ENCODE data around the gene ZNF831. TPM values are rescaled to one million over a fixed set of nuclear protein-coding genes. Genes with fewer than 3 reads are reported as not detected.

The ZNF831 gene
- polyA plus RNA-seq (2013, experiment 1 of 2; ENCODE audit: insufficient read length): not detected
- polyA plus RNA-seq (2013, experiment 2 of 2; ENCODE audit: insufficient read length): not detected

DNA sequence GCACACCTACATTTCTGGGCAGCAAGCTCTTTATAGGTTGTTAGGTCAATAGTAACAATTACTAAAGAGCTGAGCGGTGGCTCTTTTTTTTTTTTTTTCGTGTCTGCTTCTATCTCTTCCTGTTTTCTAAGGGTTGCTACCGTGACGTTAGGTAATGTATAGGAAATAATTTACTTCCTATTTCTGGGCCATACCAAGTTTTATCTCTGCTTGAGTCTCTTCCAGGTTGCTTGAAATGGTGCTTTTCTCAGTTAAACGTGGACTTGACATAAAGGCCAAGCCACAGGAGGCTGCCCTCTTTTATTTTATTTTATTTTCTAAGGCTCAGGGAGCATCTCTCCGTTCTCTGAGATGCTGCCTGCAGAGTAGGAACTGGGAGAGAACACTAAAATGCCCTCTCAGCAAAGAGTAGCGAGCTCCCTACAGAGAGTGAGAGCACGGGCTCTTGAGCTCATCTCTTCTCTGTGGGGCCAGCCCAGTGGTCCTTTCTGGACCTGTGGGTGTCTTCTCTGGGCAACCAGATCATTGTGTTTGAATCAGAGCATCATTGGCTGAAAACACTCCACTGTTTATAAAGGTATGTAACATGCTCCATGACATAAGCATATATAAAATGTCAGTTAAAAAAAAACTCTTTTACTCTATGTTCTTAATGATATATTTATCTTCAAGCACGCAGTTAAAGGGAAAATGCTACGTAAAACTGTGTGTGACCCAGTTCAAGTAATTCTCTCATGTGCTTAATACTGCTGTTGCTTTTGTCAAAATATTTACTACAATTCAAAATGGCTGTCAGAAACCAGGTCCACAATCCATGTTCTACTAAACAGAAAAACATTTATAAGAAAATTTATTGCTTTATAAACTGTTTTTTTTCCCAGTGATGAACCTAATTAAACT, at the start of gene ZNF831:
Gene ZNF831, plus strand, starts transcription at position 191 of the 900 bp plus-strand sequence. CDS start 27,199 bp downstream, outside the sequence.
- DNase-seq: no peak

DNA sequence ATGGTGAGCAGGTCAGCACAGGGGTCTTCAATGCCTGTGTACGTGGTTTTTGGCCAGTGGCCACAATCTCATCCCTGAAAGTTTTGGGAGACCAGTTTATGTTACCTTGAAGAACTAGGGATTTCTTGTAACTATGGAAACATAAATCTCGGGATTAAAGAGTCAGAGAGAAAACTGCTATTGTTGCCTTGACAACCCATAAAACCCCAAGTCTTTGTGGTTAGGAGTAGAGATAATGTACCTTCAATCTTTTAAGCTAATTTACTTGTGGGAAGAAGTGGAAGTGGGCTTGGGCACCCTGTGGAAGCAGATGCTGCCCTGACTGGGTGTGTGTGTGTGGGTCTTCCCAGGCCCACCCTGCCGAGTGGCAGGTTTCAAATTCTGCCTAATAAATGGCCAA, 46.1 kb upstream of the ZNF831 start:
- DNase-seq: no peak

DNA sequence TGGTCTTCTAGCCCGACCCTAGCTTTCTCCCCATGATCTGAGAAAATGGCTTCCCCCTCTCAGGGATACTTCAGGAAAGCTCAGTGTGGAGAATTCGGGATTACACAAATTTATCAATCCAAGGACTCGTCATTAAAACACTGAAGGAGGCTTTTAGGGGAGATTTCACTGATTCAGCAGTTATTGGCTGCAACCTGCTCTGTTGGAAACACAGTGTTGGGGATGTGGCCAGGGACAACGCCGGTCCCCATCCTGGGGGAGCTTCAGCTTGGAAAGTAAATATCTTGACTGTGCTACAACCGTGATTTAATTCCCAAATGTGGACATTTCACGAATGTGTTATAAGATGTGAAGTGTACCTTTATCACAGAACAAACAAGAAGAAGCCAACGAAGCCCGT, 44.8 kb upstream of the ZNF831 start:
- no peak for DNase-seq

DNA sequence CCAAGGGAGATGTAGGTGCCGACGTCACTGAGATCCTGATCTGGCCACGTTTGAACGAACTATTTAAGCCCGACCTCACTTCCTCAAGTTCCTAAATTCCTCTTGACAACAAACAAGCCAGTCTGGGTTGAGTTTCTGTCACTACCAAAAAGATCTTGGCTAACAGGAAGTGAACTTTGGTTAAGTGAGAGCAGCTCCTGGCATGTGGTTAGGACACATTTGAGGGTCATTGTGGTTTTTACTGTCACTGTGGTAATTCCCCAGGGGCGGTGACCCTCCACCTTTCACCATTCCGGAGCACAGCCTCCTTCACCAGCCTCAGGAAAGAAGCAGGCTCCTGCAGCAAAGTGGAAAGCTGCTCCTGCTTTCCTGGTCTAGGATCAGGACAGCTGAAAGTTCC, 43.1 kb upstream of the ZNF831 start:
- no peak for DNase-seq

DNA sequence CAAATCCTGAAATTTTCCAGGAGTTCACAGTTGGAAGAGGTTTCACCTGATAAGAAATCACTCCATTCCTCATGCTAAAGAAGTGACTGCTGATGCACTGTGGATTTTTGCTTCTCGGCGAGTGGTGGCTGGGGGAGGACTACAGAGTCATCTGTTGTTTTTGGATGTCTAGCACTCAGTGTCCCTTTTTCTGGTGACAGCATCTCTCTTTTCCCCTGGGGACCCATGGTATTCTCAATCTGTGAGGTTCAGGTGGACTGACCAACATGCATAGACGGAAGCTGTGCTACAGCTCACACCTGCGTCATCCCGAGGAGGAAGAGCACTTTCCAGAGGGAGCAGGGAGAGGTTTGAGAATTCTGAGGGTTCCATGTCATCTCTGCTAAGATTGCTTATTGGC, 42.7 kb upstream of the ZNF831 start:
- no peak for DNase-seq

DNA sequence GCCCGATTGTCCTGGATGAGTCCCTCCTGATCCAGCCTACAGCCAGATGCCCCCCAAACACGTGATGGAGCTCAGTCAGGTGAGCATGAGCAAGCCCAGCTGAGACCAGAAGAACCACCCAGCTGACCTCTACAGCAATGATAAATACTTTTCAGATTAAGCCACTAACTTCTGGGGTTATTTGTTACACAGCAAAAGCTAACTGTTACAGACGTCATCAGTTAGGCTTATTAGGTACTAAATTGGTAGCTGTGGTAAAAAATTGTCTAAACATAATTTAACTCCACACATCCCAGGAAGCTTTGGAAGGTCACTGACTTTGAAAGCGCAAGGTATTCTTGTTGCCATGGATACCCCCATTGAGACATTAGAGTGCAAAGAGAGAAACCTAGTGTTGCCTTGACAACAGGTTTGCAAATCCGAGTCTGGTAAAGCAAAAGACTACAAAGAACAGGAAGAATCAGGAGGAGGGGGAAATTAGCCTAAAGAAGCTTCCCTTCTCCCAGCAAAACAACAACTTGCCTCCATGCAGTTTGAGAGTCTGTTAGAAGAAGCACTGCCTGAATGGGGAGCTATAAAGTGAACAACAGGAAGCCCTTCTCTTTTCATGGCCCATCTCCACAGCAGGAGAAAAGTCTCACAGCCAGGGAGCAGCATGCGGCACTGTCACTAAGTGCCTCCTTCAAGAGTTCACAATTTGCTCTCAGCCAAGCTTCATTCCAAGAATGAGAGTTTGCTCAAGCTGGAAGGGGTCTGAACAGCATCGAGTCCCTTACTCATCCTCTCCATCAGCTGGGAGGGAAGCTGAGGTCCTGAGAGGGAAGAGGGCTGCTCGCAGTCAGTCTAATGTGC, 41.7 kb upstream of the ZNF831 start:
- no peak for DNase-seq

DNA sequence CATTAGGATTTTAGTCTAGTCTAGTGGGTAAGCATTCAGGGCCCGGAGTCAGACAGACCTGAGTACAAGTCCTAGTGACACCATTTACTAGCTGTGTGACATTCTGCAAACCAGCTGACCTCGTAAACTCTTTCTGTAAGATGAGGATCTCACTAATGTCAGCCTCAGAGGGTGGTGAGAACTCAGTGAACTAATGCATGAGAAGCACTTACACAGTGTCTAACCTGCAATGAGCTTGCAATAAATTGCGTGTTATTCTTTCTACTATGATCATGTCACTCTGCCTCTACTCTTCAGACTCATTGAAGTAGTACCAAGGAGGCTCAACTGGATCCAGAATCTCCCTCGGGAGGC, 41.1 kb upstream of the ZNF831 start:
- no peak for DNase-seq

DNA sequence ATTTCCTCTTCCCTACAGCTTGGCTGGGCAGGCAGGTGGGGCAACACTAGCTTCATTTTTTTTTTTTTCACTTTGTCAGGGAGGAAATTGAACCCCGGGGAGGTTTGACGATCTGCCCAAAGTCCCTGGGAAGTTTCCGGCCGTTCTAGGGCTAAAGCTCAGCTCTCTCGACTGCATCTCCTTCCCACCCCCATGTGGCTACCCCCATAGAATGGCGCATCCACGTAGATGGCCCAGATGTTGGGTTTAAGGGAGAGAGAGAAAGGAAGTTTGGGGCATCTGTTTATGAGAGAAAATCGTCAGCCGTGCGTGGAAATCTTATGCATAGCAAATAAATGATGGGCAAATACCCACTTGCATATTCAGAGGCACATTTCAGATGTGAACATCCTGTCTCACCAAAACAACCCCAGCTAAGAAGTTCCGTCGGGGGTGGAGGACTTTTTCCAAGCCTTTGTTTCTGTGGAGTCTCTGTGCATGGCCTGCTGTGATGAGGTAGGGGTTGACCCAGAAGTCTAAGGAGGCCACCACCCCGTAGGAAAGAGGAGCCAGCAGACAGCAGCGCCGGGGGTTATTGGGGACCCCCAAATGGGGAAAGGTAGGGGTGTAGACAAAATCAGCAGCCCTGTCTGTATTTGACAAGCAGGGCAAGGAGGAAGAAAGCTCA, 40.5 kb upstream of the ZNF831 start:
- no peak for DNase-seq

DNA sequence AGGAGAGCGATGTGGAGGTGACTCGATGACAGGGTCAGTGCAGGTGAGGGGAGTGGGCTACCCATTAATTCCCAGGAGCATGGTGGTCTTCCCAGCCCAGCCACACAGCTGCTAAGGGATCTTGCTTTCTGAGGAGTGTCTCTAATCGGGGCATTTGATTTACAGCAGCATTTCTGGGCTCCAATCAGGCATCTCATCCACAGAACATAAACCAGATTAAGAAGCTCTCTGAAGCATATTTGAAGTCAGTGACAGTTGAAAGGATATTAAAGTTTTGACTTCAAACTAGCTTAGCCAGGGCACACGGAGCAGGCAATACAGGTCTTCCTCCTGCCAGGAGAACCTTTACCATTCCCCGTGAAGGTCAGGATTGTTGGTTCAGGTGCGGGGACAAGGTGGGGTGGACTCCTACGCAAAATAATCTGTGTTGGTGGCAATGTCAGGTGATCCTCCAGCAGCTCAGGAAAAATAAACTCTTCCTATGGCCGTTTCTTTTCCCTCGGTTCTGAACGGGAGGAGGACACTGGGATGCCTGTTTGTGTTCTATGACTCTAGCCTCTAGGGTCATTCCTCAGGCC, 39.9 kb upstream of the ZNF831 start:
- no peak for DNase-seq

DNA sequence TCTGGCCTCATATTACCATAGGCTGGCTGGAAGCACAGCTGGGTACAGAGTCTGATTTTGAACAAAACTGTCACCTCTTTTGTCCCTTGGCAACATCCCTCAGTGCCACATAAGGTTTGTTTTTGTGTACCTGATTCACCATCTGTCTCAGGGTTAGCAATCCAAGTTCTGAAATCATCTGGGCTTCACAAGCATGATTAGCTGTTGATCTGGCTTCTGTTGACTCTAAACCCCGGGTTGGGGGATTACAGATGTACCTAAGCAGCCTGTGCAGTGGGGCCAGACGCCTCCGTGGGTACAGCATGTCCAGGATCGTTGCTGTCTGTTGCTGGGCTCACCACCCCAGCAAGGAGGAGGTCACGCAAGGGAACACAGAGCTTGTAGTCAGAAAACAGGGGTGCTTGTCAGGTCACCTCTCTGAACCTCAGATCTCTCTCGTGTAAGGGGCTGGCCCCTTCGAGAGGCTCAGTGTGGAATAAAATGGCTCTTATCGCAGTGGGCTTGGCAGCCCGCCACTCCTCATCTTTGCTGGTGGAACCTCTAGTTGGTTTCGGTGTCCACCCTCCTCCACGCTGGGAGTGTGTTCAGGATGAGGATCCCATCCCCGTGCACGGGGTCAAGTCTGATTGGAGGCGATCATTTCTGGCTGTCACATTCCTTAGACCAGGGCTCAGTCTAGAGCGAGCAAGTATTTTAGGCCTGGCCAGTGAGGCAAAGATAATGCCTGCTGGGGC, 39.2 kb upstream of the ZNF831 start:
- no peak for DNase-seq

DNA sequence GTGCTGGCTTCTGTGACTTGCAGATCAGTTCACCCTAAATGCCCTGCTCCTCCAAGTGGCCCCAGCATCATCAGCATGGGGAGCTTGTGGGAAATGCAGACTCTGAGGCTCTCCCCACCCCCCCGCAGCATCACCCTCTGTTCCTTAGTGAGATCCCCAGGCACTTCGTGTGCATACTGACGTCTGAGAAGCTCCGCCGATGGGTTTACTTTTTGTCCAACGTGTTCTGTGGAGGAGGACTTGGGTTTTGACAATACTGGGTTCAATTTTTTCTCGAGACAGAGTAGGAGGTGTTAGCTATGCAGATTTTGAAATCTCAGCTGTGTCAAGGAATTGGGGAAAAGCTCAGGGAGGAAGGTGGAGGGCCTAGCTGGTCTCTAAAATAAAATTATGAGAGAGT, 38.3 kb upstream of the ZNF831 start:
- no peak for DNase-seq

DNA sequence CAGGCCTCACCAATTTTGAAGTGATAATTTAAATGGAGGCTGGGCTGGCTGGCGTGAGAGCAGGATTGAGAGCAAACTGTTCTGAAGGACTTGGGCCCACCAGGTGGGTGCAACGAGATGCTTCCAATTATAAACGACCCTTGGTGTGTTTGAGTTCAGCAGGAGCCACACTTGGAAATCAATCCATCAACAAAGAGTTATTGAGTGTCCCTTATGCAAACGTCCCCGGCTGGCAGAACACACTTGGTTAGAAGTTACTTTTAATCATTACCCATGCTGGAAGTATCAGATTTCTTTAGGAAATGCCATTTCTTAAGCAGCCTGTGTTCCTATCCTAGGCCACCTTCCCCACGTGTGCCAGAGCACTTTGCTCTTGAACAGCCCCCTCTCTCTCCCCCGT, 37.8 kb upstream of the ZNF831 start:
- DNase-seq: no peak

DNA sequence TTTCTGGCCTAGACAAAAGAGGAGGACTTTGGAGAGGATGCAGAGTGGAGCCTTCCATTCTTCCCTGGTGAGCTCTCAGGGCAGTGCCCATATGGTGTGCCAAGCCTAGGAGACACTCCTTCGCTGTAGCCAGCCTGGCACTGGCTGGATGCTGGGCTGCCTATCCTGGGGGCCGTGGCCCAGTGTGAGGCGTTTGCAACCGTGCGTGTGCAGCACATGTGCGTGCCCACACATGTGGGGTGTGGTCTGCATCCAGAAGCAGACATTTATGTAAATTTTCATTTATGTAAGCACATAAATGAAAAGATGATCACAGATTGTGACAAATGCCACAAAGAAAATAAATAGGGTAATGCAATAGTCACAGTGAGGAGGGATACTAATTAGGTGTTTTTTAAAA, 35.8 kb upstream of the ZNF831 start:
- no peak for DNase-seq

DNA sequence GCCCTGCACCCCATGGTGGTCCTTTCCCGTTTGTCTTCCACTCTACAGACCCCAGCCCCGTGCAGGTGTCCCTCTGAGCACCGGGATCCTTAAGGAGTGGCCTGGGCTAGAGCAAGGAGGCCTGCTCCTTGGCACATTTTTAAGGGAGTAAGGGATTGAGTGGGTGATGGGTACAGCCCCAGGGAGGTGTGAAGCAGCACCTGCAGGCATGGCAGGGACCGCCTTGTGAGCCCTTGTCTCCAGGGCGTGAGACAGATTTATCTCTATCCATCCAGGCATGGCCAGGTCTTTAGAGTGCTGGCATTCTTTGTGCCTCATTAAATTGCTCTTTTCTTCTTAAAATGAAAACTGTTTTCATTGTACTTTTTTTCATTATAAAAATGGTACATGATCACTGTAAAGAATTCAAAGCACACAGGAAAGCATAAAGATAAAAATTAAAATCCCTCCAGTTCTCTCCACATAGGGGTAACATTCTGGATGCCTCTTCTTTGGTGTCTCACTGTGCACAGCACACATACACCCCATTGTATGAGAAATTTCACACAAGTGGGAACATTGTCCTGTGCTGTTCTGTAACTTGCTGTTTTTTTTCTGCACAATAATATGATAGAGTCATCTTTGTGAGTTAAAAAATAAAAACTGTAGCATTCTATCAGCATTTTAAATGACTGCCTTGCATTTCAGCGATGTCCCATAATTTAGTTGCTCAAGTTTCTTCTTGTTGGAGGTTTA, 31.9 kb upstream of the ZNF831 start:
- no peak for DNase-seq

DNA sequence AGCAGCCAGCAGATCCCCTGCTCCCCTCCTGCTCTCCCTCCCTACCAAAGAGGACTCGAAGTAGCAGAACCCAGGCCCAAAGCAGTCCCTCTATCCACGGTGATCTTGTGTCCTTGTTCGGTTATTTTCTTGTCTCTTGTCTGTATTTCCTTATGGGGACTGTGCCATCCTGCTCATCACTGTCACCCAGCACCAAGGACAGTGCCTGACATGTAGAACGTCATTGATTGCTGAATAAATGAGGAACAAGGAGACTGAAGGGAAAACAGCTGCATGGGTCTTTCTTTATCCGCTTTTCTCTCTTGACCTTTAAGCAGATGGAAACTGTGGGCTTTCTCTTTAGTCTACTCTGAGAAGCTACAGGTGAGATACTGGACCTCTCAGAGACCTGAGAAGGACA, 29.4 kb upstream of the ZNF831 start:
- DNase-seq: no peak

DNA sequence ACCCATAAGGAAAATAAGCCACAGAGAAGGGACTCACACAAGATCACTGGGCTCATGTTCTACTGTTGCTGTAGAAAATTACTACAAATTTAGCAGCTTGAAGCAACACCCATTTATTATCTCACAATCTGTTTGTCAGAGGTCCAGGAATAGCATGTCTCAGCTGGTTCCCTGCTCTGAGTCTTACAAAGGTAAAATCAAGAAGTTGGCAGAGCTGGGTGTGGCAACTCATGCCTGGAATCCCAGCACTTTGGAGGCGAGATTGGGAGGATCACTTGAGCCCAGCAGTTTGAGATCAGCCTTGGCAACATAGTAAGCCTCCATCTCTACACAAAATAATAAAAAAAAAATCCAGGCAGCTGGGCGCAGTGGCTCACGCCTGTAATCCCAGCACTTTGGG, 28.5 kb upstream of the ZNF831 start:
- DNase-seq: no peak

DNA sequence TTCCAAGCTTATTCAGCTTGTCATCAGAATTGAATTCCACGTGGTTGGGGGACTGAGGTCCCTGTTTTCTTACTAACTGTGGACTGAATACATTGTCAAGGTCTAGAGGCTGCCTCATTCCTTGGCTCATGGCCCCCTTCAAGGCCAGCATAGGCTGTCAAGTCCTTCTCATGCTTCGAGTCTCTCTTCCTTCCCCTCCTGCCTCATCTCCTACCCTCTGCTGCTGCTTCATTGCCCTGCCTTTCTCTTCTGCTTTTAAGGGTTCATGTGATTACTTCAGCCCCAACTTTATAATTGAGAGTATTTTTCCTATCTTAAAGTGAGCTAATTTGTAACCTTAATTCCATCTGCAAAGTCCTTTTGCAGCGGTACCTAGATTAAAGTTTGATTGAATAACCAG, 27.6 kb upstream of the ZNF831 start:
- DNase-seq: no peak

DNA sequence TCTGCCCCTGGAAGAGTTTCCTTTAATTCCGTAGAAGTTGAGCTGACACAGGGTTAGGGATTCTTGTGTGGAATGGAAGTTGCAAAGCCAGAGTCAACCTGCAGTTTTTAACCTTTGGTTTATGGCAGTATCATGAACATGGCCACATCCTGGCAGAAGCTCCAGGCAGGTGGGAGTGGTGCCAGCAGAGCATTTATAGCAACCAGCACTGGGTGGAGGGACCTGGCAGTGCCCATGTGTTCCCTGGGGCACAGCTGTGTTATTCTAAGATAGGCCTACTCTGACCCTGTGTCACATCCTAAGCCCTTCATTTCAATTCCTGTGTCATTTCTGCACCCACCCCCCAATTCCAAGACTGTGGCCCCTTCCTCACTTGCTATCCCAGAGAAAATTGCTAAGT, 26.1 kb upstream of the ZNF831 start:
- no peak for DNase-seq

DNA sequence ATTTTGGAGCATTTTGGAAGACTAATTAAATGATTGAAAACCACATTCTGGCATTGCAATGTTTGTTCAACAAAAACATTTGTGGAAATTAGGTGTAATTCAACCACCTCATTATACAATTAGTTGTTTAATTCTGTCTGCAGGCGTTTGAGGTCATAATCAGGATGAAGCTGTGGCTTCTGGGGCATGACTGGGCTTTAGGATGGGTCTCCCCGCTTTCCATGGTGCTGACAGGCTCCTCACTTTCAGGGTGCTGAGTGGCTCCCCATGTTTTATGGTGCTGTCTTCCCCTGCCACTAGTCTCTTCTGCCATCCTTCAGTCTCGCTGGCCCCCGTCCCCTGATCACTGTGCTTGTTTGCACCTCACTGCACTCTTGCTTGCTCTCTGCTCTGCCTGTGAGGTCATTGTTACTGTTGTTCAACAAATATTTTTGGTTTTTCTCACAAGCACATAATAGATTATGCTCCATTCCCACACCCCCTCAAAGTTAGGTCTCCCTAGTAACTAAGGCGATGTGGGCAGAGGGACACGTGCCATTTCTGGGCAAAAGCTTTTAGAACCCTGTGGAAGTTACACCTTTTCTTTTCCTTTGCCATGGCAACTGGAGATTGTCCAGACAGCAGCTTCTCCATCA, 25.4 kb upstream of the ZNF831 start:
- DNase-seq: no peak

DNA sequence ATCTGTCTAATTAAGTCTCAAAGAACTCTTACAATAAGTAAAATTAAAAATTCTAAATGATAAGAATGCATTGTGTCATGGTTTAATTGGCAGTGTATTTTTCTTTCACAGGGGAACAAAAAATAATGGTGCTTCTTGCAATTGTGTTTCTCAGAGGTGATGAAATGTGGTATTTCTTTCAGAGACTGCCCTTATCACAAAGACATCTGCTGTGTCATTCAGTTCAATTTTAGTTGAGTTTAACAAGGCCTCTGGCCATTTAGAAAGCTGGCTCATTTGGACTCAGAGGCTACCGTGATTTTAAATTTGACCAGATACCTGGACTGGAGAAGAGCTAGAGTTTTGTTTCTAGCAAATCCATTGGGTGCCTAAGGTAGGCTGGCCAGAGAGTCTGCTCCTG, 23.6 kb upstream of the ZNF831 start:
- DNase-seq: no peak
